Karpas-422 (cell line): ENCODE data around the gene GLIS1. TPM values are rescaled to one million over a fixed set of nuclear protein-coding genes. Genes with fewer than 3 reads are reported as not detected.
"Not testable (repeated sequence)": the region's sequence is repeated elsewhere in the genome, so short reads cannot be mapped to it uniquely, and the experiment has no call there.

ENCODE experiments used
- DNase-seq: peaks from one replicate; pipeline ENCODE4 v3.0.0-alpha.2; 2015
- H2AFZ ChIP-seq: fragments of 200-600 bp; sonication (generic); 2 replicates; pipeline ENCODE4 v1.6.1; 2014; ENCODE audit warnings: antibody characterized with exemption, low read length, mixed read lengths
- H3K27ac ChIP-seq: fragments of 200-600 bp; sonication (generic); 2 replicates; pipeline ENCODE4 v1.5.1; 2014; ENCODE audit warnings: mild to moderate bottlenecking, low read length, moderate library complexity
- H3K27me3 ChIP-seq: fragments of 200-600 bp; sonication (generic); 2 replicates; pipeline ENCODE4 v1.6.1; 2014; ENCODE audit warnings: low read length, mixed read lengths
- H3K36me3 ChIP-seq: fragments of 200-600 bp; sonication (generic); 2 replicates; pipeline ENCODE4 v1.6.1; 2014; ENCODE audit warnings: low read length, mixed read lengths; ENCODE audit not compliant: insufficient read depth
- H3K4me1 ChIP-seq: fragments of 200-600 bp; sonication (generic); 2 replicates; pipeline ENCODE4 v1.6.1; 2014; ENCODE audit warnings: mild to moderate bottlenecking, low read length, mixed read lengths
- H3K4me2 ChIP-seq: fragments of 200-600 bp; sonication (generic); 2 replicates; pipeline ENCODE4 v1.6.1; 2014; ENCODE audit warnings: low read length, low read depth, mild to moderate bottlenecking; ENCODE audit not compliant: poor library complexity, severe bottlenecking
- H3K4me3 ChIP-seq: fragments of 200-600 bp; sonication (generic); 2 replicates; pipeline ENCODE4 v1.5.1; 2014; ENCODE audit warnings: mild to moderate bottlenecking, antibody characterized with exemption, low read length, mixed read lengths
- H3K79me2 ChIP-seq: fragments of 200-600 bp; sonication (generic); 2 replicates; pipeline ENCODE4 v1.6.1; 2014; ENCODE audit warnings: mild to moderate bottlenecking, low read length, mixed read lengths
- H3K9ac ChIP-seq: fragments of 200-600 bp; sonication (generic); 2 replicates; pipeline ENCODE4 v1.6.0; 2014; ENCODE audit warnings: low read length
- H3K9me2 ChIP-seq: fragments of 200-600 bp; sonication (generic), shearing (Covaris generic); replicated peaks from 2 replicates; pipeline ENCODE4 v1.6.0; 2014; ENCODE audit warnings: mild to moderate bottlenecking, low read length, moderate library complexity; ENCODE audit not compliant: insufficient read depth
- H3K9me3 ChIP-seq: fragments of 300-700, 200-600 bp; sonication (generic); 2 replicates; pipeline ENCODE4 v1.6.1; 2014; ENCODE audit warnings: low read length, mixed read lengths
- H4K20me1 ChIP-seq: fragments of 200-600 bp; sonication (generic); 2 replicates; pipeline ENCODE4 v1.6.1; 2014; ENCODE audit warnings: mild to moderate bottlenecking, antibody characterized with exemption, low read length, low read depth; ENCODE audit not compliant: insufficient read depth
- total RNA-seq: library from RNA; depleted of rRNA; stranded (reverse); fragments of >200 nt; shearing (Covaris generic); gene quantifications from 2 replicates; pipeline ENCODE4 v1.2.3, GENCODE V29; 2014; ENCODE audit warnings: low replicate concordance

GLIS1 gene
- total RNA-seq, 1 experiment from 2014 or later = not detected

DNA sequence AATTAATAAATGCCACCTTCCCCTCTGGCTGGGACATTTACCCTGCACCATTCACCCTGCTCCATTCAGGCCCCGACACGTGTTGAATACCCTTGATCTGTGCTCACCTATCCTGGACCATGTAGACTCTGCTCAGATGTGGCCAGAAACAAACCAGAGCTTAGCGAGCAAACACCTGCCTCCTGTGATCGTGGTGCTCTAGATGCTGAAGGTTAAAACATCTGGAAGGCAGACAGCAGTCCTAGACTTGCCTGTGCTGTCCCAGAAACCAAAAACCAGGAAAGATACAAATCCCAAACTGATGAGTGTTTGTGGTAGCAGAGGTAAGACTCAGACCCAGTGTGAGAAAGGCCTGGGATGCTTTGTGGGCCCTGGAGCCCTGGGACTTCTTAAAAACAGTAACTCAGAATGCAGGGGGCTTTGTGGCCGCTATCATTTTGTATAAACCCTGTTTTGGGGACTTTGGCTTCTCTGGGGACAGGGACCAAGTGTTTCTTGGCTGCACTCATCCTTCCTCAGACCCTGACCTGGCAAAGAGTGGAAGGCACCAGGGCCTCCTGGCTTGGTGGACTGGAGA, 180.1 kb downstream of the GLIS1 start:
- Histone ChIP-seq H3K9me3 (no peaks in the 10 kb centered on the region), H3K9ac (no peak overlapping the region), H4K20me1 (no peaks in the 10 kb centered on the region)

DNA sequence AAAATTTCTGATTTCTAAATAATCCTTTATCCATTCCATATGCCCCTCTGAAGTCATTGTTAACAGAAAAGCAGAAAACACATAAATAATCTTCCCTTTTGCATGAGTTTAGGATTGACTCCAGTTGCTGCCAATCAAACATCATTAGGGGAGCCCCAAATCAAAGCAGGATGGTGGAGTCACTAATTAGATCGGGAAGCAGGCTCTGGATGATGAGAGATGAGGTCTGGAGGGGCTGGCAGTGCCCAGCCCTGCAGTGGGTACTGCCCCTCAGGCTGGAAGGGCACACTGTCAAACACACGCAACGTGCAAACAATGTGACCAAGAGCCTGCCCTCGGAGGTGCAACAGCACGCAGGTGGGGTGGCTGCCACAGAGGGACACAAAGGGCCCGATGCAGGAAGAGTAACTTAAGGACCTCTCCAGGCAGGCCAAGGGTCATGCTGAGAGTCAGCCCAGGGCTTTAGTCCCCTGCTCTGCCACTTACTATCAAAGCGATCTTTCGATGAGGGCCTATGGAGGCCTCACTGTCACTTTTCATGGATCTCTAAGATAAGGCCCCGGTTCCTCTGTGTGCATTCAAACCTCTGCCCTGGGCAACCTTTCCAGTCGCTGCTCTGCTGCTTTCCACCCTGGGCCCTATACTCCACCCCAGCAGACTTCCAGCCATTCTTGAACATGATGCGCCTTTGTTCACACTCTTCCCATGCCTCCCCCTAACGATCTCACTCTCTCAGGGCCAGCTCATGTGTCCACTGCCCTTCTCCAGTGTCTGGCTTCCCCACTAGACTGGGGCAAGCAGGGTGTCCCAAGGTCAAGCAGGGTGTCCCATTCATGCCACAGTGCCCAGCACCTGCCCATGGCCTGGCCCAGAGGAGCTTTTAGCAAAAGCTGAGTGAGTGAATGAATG, 180.9 kb downstream of the GLIS1 start:
- no peaks in the 10 kb centered on the region for H3K9me3 ChIP-seq
- no peak overlapping the region for H3K9ac ChIP-seq
- no peak for DNase-seq
- H3K27me3 ChIP-seq = no peaks in the 10 kb centered on the region
- no peak overlapping the region for H3K4me3 ChIP-seq
- no peaks in the 10 kb centered on the region for H3K9me2 ChIP-seq
- no peaks in the 10 kb centered on the region for H4K20me1 ChIP-seq
- peaks cover 6% of the 10 kb centered on the region for H3K4me1 ChIP-seq
- no peak overlapping the region for H3K27ac ChIP-seq
- H2AFZ ChIP-seq = no peak overlapping the region
- H3K4me2 ChIP-seq = no peak overlapping the region
- H3K79me2 ChIP-seq = no peaks in the 10 kb centered on the region
- H3K36me3 ChIP-seq = no peaks in the 10 kb centered on the region

More for the DNA sequence above, 180.1 kb downstream of the GLIS1 start:
- no peaks in the 10 kb centered on the region for H3K27me3 ChIP-seq
- H3K27ac ChIP-seq = no peak overlapping the region
- H3K79me2 ChIP-seq = no peaks in the 10 kb centered on the region
- no peaks in the 10 kb centered on the region for H3K9me2 ChIP-seq
- no peak for DNase-seq
- no peak overlapping the region for H3K4me2 ChIP-seq
- no peak overlapping the region for H2AFZ ChIP-seq
- H3K4me3 ChIP-seq = no peak overlapping the region
- no peaks in the 10 kb centered on the region for H3K36me3 ChIP-seq
- peaks cover 6% of the 10 kb centered on the region for H3K4me1 ChIP-seq

DNA sequence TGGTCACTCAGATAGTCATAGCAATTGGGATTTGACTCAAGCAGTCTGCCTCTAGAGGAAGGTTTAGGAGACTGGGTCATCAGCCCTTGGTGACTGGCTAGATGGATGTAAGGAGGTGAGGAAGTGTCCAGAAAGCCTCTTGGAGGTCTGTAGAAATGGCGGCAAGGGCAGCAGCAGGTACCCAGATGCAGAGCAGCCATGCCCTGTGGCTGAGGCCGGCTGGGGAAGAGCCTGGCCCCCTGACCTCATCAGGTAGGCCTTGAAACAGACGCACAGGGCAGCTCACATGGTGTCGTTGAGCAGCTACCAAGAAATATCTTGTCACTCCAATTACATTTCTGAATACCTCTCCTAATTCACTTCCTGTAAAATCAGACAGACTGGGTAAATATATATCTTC, 181.6 kb downstream of the GLIS1 start:
- Histone ChIP-seq H3K4me1 (peaks cover 1% of the 10 kb centered on the region), H3K4me2 (no peak overlapping the region), H3K36me3 (no peaks in the 10 kb centered on the region), H3K79me2 (no peaks in the 10 kb centered on the region), H3K4me3 (no peak overlapping the region), H3K9me2 (no peaks in the 10 kb centered on the region), H3K9ac (no peak overlapping the region), H3K9me3 (no peaks in the 10 kb centered on the region), H3K27ac (no peak overlapping the region), H4K20me1 (no peaks in the 10 kb centered on the region), H3K27me3 (no peaks in the 10 kb centered on the region), H2AFZ (no peak overlapping the region)
- DNase-seq = no peak

DNA sequence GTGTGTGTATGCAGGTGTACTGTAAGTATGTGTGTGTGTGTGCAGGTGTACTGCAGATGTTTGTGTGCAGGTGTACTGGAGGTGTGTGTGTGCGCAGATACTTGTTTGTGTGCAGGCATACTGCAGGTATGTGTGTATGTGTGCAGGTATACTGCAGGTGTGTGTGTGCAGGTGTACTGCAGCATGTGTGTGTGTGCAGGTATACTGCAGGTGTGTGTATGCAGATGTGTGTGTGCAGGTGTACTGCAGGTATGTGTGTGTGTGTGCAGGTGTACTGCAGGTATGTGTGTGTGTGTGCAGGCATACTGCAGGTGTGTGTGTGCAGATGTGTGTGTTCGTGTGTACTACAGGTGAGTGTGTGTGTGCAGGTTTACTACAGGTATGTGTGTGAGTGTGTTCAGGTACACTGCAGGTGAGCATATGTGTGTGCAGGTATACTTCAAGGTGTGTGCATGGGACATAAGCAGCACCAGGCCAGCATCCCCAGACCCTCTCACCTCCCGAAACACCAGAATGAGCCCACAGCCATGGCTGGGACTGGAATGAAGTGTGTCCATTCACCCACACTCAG, 182.2 kb downstream of the GLIS1 start:
- Histone ChIP-seq H3K4me2 (no peak overlapping the region), H3K27me3 (no peaks in the 10 kb centered on the region), H3K9me3 (no peaks in the 10 kb centered on the region), H3K4me1 (no peaks in the 10 kb centered on the region), H3K9ac (no peak overlapping the region), H4K20me1 (no peaks in the 10 kb centered on the region), H3K79me2 (no peaks in the 10 kb centered on the region), H2AFZ (no peak overlapping the region), H3K9me2 (no peaks in the 10 kb centered on the region), H3K36me3 (no peaks in the 10 kb centered on the region), H3K27ac (no peak overlapping the region), H3K4me3 (no peak overlapping the region)
- no peak for DNase-seq

DNA sequence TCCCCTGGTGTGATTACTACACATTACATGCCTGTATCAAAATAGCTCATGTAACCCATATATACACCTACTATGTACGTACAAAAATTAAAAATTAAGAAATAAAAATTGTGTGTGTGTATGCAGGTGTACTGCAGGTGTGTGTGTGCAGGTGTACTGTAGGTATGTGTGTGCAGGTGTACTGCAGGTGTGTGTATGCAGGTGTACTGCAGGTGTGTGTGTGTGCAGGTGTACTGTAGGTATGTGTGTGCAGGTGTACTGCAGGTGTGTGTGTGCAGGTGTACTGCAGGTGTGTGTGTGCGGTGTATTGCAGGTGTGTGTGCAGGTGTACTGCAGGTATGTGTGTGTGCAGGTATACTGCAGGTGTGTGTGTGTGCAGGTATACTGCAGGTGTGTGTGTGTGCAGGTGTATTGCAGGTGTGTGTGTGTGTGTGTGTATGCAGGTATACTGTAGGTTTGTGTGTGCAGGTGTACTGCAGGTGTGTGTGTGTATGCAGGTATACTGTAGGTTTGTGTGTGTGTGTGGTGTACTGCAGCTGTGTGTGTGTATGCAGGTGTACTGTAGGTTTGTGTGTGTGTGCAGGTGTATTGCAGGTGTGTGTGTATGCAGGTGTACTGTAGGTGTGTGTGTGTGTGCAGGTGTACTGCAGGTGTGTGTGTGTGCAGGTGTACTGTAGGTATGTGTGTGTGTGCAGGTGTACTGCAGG, 183.2 kb downstream of the GLIS1 start:
- H3K4me3 ChIP-seq, H3K27ac ChIP-seq, H3K27me3 ChIP-seq, DNase-seq, H3K9me3 ChIP-seq, H3K4me1 ChIP-seq, H3K36me3 ChIP-seq, H3K4me2 ChIP-seq, H3K79me2 ChIP-seq, H4K20me1 ChIP-seq, H3K9ac ChIP-seq, H3K9me2 ChIP-seq, H2AFZ ChIP-seq: not testable (repeated sequence)

DNA sequence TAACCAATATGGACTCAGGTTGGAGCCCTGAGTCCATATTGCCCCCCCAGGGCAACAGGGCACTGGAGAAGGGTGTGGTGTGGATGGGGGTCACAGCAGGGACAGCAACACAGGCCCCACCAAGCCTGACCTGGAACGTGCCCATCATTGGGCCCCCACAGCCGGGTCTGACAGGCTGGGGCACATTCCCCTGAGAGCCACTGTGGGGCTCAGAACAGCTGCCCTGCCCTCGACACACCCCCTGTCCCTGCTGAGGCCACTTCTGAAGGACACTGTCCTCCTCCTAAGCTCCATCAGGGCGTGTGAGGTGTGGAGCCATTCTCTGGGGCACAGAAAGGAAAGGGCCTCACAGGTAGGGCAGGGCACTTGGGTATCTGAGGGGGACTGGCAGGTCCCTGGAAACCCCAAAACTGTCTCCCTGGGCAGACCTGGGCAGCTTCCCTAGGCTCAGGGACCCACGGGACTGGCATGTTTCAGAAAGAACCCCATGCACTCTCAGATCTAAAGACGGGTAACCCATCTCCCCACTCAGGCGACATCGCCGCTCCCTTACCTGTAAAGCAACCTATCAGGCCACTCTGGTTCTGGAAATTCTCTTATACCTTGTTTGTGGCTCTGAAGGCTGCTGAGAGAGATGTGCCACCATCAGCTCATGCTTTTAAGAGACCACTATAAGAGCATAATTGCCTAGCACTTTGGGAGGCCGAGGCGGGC, 184.2 kb downstream of the GLIS1 start:
- Histone ChIP-seq H3K9me3 (no peaks in the 10 kb centered on the region), H3K4me2 (no peak overlapping the region), H3K79me2 (no peaks in the 10 kb centered on the region), H3K27me3 (no peaks in the 10 kb centered on the region), H3K4me3 (no peak overlapping the region), H3K9ac (no peak overlapping the region), H3K27ac (no peak overlapping the region), H3K4me1 (no peaks in the 10 kb centered on the region), H3K36me3 (no peaks in the 10 kb centered on the region), H2AFZ (no peak overlapping the region), H3K9me2 (no peaks in the 10 kb centered on the region), H4K20me1 (no peaks in the 10 kb centered on the region)
- no peak for DNase-seq

DNA sequence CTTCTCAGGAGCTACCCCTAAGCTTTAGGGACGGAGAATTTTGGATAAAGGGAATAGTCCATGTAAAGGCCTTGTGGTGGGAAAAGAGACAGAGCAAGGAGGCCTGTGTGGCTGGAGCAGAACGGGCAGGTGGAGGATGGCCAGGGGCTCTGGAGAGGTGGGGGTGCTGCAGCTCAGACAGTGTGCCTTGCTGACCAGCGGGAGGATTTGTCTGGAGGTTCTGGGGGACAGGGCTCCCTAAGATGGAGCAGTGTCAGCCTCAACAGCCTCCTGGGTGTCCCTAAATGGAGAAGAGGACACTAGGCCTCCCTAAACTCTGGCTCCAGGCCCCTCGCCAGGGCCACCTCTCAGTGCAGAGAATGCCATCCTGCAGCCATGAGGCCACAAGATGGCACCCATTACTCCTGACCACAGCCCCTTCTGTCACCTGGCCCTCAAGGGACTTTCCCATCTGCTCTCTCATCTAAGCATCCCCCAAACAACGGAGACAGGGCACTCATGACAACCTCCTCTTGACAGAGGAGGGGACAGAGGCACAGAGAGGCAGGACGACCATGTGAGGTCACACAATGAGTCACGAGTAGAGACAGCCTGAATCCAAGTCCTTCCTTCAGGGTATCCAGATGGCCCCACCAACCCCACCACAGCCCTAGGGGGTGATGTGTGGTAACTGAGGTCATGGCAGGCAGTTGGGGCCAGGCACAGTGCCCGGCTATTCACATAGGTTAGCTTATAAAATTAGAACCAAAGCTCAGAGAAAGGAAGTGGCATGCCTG, 185.0 kb downstream of the GLIS1 start:
- H3K9me2 ChIP-seq = no peaks in the 10 kb centered on the region
- DNase-seq = no peak
- H4K20me1 ChIP-seq = no peaks in the 10 kb centered on the region
- H3K36me3 ChIP-seq = no peaks in the 10 kb centered on the region
- no peaks in the 10 kb centered on the region for H3K27me3 ChIP-seq
- no peaks in the 10 kb centered on the region for H3K4me1 ChIP-seq
- no peak overlapping the region for H3K4me2 ChIP-seq
- H3K4me3 ChIP-seq = no peak overlapping the region
- no peak overlapping the region for H2AFZ ChIP-seq
- no peak overlapping the region for H3K9ac ChIP-seq
- H3K79me2 ChIP-seq = no peaks in the 10 kb centered on the region
- H3K9me3 ChIP-seq = no peaks in the 10 kb centered on the region
- no peak overlapping the region for H3K27ac ChIP-seq
